ENCODE data around the gene LTF.

GRCh38 chr3:46442576-46443530 is 21.9 kb downstream of the LTF start:
- TF ChIP-seq CTCF (IDR thresholded peaks at IDR 0.05) (peak in 3 of 4 donors; percentile 58 to 67 (median 59)), POLR2A (IDR thresholded peaks at IDR 0.05) (no peak)

All from right lobe of liver (tissue), 4 donors.